PC-3 (cell line): Measurements from ENCODE around the gene SMARCA4. TPM values are rescaled to one million over a fixed set of nuclear protein-coding genes. Genes with fewer than 3 reads are reported as not detected.

ENCODE experiments used
- ATAC-seq: fragments of 200-7000 bp; cut with Tn5 transposase; 2 replicates; pipeline ENCODE4 v1.9.1; 2020; ENCODE audit warnings: mild to moderate bottlenecking, moderate library complexity
- BruUV-seq: library from RNA; stranded (reverse); fragments of 400-500 nt; replicated peaks from 2 replicates; lab custom pipeline; 2021; lab: Mats Ljungman, UMichigan
- CTCF ChIA-PET: fragments of 300-600 bp; sonication (Branson Sonifier 250); formaldehyde crosslinking; loops from one replicate; lab custom pipeline; 2022; ENCODE audit warnings: antibody characterized with exemption; lab: Charles Lee
- POLR2A ChIA-PET: fragments of 300-600 bp; sonication (Branson Sonifier 250); formaldehyde crosslinking; loops from one replicate; lab custom pipeline; 2022; ENCODE audit warnings: antibody characterized with exemption; ENCODE audit not compliant: unreplicated experiment; lab: Charles Lee
- DNase-seq: peaks from one replicate; pipeline ENCODE4 v3.0.0-alpha.2; 2015
- H2AFZ ChIP-seq: fragments of 300-600 bp; sonication (generic); 2 replicates; pipeline ENCODE4 v1.6.0; 2016; ENCODE audit warnings: antibody characterized with exemption, low read length
- H3F3A ChIP-seq: fragments of 300-600 bp; sonication (generic); one replicate; pipeline ENCODE4 v1.6.0; 2017; ENCODE audit warnings: antibody characterized with exemption, low read length, control low read depth, mild to moderate bottlenecking; ENCODE audit not compliant: unreplicated experiment
- H3K27ac ChIP-seq: fragments of 300-600 bp; sonication (generic); 2 replicates; pipeline ENCODE4 v1.5.1; 2016; ENCODE audit warnings: mild to moderate bottlenecking, low read length
- H3K27me3 ChIP-seq: fragments of 300-600 bp; sonication (generic); 2 replicates; pipeline ENCODE4 v1.6.1; 2016; ENCODE audit warnings: low read length, mixed read lengths
- H3K36me3 ChIP-seq: fragments of 300-600 bp; sonication (generic); 2 replicates; pipeline ENCODE4 v1.6.1; 2016; ENCODE audit warnings: low read depth, mixed run types, low read length, mixed read lengths
- H3K4me1 ChIP-seq: fragments of 300-600 bp; sonication (generic); 2 replicates; pipeline ENCODE4 v1.5.1; 2016; ENCODE audit warnings: low read length; ENCODE audit not compliant: insufficient read depth
- H3K4me2 ChIP-seq: fragments of 300-600 bp; sonication (generic); 2 replicates; pipeline ENCODE4 v1.6.0; 2016; ENCODE audit warnings: low read length
- H3K4me3 ChIP-seq: fragments of 300-600 bp; sonication (generic); 2 replicates; pipeline ENCODE4 v1.5.1; 2016; ENCODE audit warnings: mild to moderate bottlenecking, low read length, mixed read lengths
- H3K79me2 ChIP-seq: fragments of 300-600 bp; sonication (generic); 2 replicates; pipeline ENCODE4 v1.6.1; 2017; ENCODE audit warnings: low read length, mixed read lengths
- H3K9ac ChIP-seq: fragments of 300-600 bp; sonication (generic); 2 replicates; pipeline ENCODE4 v1.6.0; 2016; ENCODE audit warnings: mild to moderate bottlenecking, low read length
- H3K9me2 ChIP-seq: fragments of 300-600 bp; sonication (generic); replicated peaks from 2 replicates; pipeline ENCODE4 v1.6.1; 2016; ENCODE audit warnings: mixed run types, low read length, mixed read lengths
- H3K9me3 ChIP-seq: fragments of 300-600 bp; sonication (generic); 2 replicates; pipeline ENCODE4 v1.6.1; 2016; ENCODE audit warnings: low read length, mixed read lengths
- H4K20me1 ChIP-seq: fragments of 300-600 bp; sonication (generic); 2 replicates; pipeline ENCODE4 v1.6.1; 2016; ENCODE audit warnings: low read length, mixed read lengths
- EZH2 ChIP-seq: fragments of 300-600 bp; sonication (generic); IDR thresholded peaks from one replicate; pipeline ENCODE4 v1.6.1; 2017; ENCODE audit warnings: antibody characterized with exemption, mild to moderate bottlenecking, low read length; ENCODE audit not compliant: unreplicated experiment
- EZH2phosphoT487 ChIP-seq: fragments of 300-600 bp; sonication (generic); IDR thresholded peaks from 2 replicates; pipeline ENCODE4 v1.6.1; 2018; ENCODE audit warnings: mild to moderate bottlenecking, antibody characterized with exemption, low read length, borderline replicate concordance
- intact Hi-C: fragments of 100-400 bp; cut with micrococcal nuclease; formaldehyde crosslinking; loops from 2 replicates; pipeline ENCODE4 v1.9.0; 2023
- total RNA-seq: library from RNA; depleted of rRNA; stranded (reverse); fragments of >200 nt; gene quantifications from 2 replicates; pipeline ENCODE4 v1.2.3, GENCODE V29; 2014
- TF ChIP-seq, protein P1 (sequence below): fragments of 300-600 bp; sonication (generic); conservative IDR thresholded peaks from 2 replicates; pipeline ENCODE4 v1.5.1; 2017; ENCODE audit warnings: antibody characterized with exemption, low read depth, mild to moderate bottlenecking, low read length

SMARCA4 gene
- total RNA-seq, 1 experiment from 2014 or later = 197 TPM

- H2AFZ ChIP-seq = no peak overlapping the region
These were observed 66.6 kb downstream of the SMARCA4 start for GRCh38 chr19:11027381-11027780.

GRCh38 chr19:11028146-11028545, 67.3 kb downstream of the SMARCA4 start:
- CTCF ChIA-PET = no interaction called here
- POLR2A ChIA-PET = no interaction called here
- TF ChIP-seq EZH2phosphoT487 = no peak
- TF ChIP-seq, protein P1, sequence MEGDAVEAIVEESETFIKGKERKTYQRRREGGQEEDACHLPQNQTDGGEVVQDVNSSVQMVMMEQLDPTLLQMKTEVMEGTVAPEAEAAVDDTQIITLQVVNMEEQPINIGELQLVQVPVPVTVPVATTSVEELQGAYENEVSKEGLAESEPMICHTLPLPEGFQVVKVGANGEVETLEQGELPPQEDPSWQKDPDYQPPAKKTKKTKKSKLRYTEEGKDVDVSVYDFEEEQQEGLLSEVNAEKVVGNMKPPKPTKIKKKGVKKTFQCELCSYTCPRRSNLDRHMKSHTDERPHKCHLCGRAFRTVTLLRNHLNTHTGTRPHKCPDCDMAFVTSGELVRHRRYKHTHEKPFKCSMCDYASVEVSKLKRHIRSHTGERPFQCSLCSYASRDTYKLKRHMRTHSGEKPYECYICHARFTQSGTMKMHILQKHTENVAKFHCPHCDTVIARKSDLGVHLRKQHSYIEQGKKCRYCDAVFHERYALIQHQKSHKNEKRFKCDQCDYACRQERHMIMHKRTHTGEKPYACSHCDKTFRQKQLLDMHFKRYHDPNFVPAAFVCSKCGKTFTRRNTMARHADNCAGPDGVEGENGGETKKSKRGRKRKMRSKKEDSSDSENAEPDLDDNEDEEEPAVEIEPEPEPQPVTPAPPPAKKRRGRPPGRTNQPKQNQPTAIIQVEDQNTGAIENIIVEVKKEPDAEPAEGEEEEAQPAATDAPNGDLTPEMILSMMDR = no peak
- no peak for TF ChIP-seq EZH2
- Histone ChIP-seq H3K79me2 (no peaks in the 10 kb centered on the region), H3K36me3 (peaks cover 60% of the 10 kb centered on the region; the same call in 1 of the 2 replicates), H2AFZ (no peak overlapping the region), H3K9me2 (no peaks in the 10 kb centered on the region), H3K4me2 (no peak overlapping the region), H3K9ac (no peak overlapping the region), H3K27ac (no peak overlapping the region), H3K4me3 (no peak overlapping the region), H3K9me3 (no peaks in the 10 kb centered on the region), H3K4me1 (no peaks in the 10 kb centered on the region), H3K27me3 (no peaks in the 10 kb centered on the region), H4K20me1 (no peaks in the 10 kb centered on the region), H3F3A (no peaks in the 10 kb centered on the region)
- BruUV-seq = no TSS peak
- DNase-seq = no peak
- no peak for ATAC-seq
- intact Hi-C loops = no loop called here

More at GRCh38 chr19:11027381-11027780, 66.6 kb downstream of the SMARCA4 start:
- no peak for TF ChIP-seq EZH2phosphoT487
- intact Hi-C loops = no loop called here
- no peak overlapping the region for H3K27ac ChIP-seq
- H4K20me1 ChIP-seq = no peaks in the 10 kb centered on the region
- no peak overlapping the region for H3K4me3 ChIP-seq
- DNase-seq = no peak
- ChIA-PET CTCF (no interaction called here), POLR2A (no interaction called here)
- H3F3A ChIP-seq = no peaks in the 10 kb centered on the region
- no peaks in the 10 kb centered on the region for H3K27me3 ChIP-seq
- no peaks in the 10 kb centered on the region for H3K4me1 ChIP-seq
- H3K9me3 ChIP-seq = no peaks in the 10 kb centered on the region
- H3K9me2 ChIP-seq = no peaks in the 10 kb centered on the region
- no peak overlapping the region for H3K9ac ChIP-seq
- H3K79me2 ChIP-seq = no peaks in the 10 kb centered on the region
- no peak for ATAC-seq
- H3K4me2 ChIP-seq = no peak overlapping the region
- peaks cover 62% of the 10 kb centered on the region; the same call in 1 of the 2 replicates for H3K36me3 ChIP-seq
- BruUV-seq = no TSS peak

GRCh38 chr19:11031421-11032070, 70.7 kb downstream of the SMARCA4 start:
- Histone ChIP-seq H3K79me2 (no peaks in the 10 kb centered on the region), H4K20me1 (no peaks in the 10 kb centered on the region), H3K27ac (no peak overlapping the region), H3K4me1 (peaks cover 14% of the 10 kb centered on the region), H3K36me3 (peaks cover 64% of the 10 kb centered on the region), H2AFZ (no peak overlapping the region), H3K9me2 (no peaks in the 10 kb centered on the region), H3K9me3 (no peaks in the 10 kb centered on the region), H3K27me3 (no peaks in the 10 kb centered on the region), H3K4me2 (no peak overlapping the region), H3K4me3 (no peak overlapping the region), H3F3A (peaks cover 13% of the 10 kb centered on the region), H3K9ac (no peak overlapping the region)
- intact Hi-C loops = no loop called here
- TF ChIP-seq EZH2 = no peak
- no peak for TF ChIP-seq EZH2phosphoT487
- TF ChIP-seq, protein P1 = no peak
- DNase-seq (no peak), ATAC-seq (no peak)
- ChIA-PET POLR2A (no interaction called here), CTCF (no interaction called here)
- no TSS peak for BruUV-seq
